ENCODE results near the gene OR10AG1.

The OR10AG1 gene

GRCh38 chr11:55969845-55970244 is at the start of gene OR10AG1:
Gene OR10AG1, minus strand, starts transcription at chr11:55969945. Its CDS starts 38 bp downstream, at chr11:55969907.
- no peak for DNase-seq (ENCODE audit: low spot score)

- DNase-seq (ENCODE audit: low spot score): no peak
Measured at GRCh38 chr11:56013805-56014204, 44.1 kb upstream of the OR10AG1 start.

GRCh38 chr11:56010716-56011115 is 41.0 kb upstream of the OR10AG1 start:
- DNase-seq (ENCODE audit: low spot score): no peak

- no peak for DNase-seq (ENCODE audit: low spot score)
Measured at GRCh38 chr11:55994525-55994924, 24.8 kb upstream of the OR10AG1 start, which contains the start of gene OR5F1. Gene OR5F1, minus strand, starts transcription at chr11:55994625. Its CDS starts 0 bp downstream, at chr11:55994625.

- no peak for DNase-seq (ENCODE audit: low spot score)
Measured at GRCh38 chr11:55970935-55971334, 1.2 kb upstream of the OR10AG1 start.

- no peak for DNase-seq (ENCODE audit: low spot score)
Measured at GRCh38 chr11:55967914-55968313, 1.8 kb downstream of the OR10AG1 start.

- DNase-seq (ENCODE audit: low spot score): no peak
Measured at GRCh38 chr11:55966391-55966790, 3.4 kb downstream of the OR10AG1 start.

GRCh38 chr11:55956521-55956920 is 13.2 kb downstream of the OR10AG1 start:
- DNase-seq (ENCODE audit: low spot score): no peak

GRCh38 chr11:55949330-55949729 is 20.4 kb downstream of the OR10AG1 start:
- no peak for DNase-seq (ENCODE audit: low spot score)

GRCh38 chr11:55942785-55943392 is 26.9 kb downstream of the OR10AG1 start:
- no peak for DNase-seq (ENCODE audit: low spot score)

- no peak for DNase-seq (ENCODE audit: low spot score)
Measured at GRCh38 chr11:55936300-55936699, 33.4 kb downstream of the OR10AG1 start, which contains the start of gene OR5I1. Gene OR5I1, minus strand, starts transcription at chr11:55936400. Its CDS starts 0 bp downstream, at chr11:55936400.

- no peak for DNase-seq (ENCODE audit: low spot score)
Measured at GRCh38 chr11:55920537-55920936, 49.2 kb downstream of the OR10AG1 start.
